ENCODE measurements around the gene VPS33B. TPM values are rescaled to one million over a fixed set of nuclear protein-coding genes. Genes with fewer than 3 reads are reported as not detected.
"Not testable (repeated sequence)": the region's sequence is repeated elsewhere in the genome, so short reads cannot be mapped to it uniquely, and the experiment has no call there.

VPS33B gene
- total RNA-seq, 1 donor, result 6.0 TPM

- H3K4me3 ChIP-seq (ENCODE audit: low read depth, low read length), result no peak overlapping the region
- DNase-seq (ENCODE audit: low read depth), result no peak
- no peak for TF ChIP-seq CTCF (IDR thresholded peaks at IDR 0.05; ENCODE audit: insufficient read depth, low read depth, low read length)
Measured at GRCh38 chr15:91018158-91018557, 4.2 kb downstream of the VPS33B start.

GRCh38 chr15:91017716-91018115 is 4.7 kb downstream of the VPS33B start:
- no peak for TF ChIP-seq CTCF (IDR thresholded peaks at IDR 0.05; ENCODE audit: insufficient read depth, low read depth, low read length)
- DNase-seq (ENCODE audit: low read depth), result no peak
- no peak overlapping the region for H3K4me3 ChIP-seq (ENCODE audit: low read depth, low read length)

- H3K4me3 ChIP-seq (ENCODE audit: low read depth, low read length); DNase-seq (ENCODE audit: low read depth): not testable (repeated sequence)
Measured at GRCh38 chr15:91013701-91014100, 8.7 kb downstream of the VPS33B start.

GRCh38 chr15:91007266-91007665 is 15.1 kb downstream of the VPS33B start:
- DNase-seq (ENCODE audit: low read depth), result no peak
- H3K4me3 ChIP-seq (ENCODE audit: low read depth, low read length), result no peak overlapping the region
- no peak for TF ChIP-seq CTCF (IDR thresholded peaks at IDR 0.05; ENCODE audit: insufficient read depth, low read depth, low read length)

- no peak overlapping the region for H3K4me3 ChIP-seq (ENCODE audit: low read depth, low read length)
- no peak for TF ChIP-seq CTCF (IDR thresholded peaks at IDR 0.05; ENCODE audit: insufficient read depth, low read depth, low read length)
Measured at GRCh38 chr15:91001209-91001608, 21.2 kb downstream of the VPS33B start.

GRCh38 chr15:90998737-90999136 is 23.7 kb downstream of the VPS33B start:
- DNase-seq (ENCODE audit: low read depth), result no peak
- TF ChIP-seq CTCF (IDR thresholded peaks at IDR 0.05; ENCODE audit: insufficient read depth, low read depth, low read length), result no peak
- no peak overlapping the region for H3K4me3 ChIP-seq (ENCODE audit: low read depth, low read length)

More at GRCh38 chr15:91001209-91001608, 21.2 kb downstream of the VPS33B start:
- no peak for DNase-seq (ENCODE audit: low read depth)

- no peak for TF ChIP-seq CTCF (IDR thresholded peaks at IDR 0.05; ENCODE audit: insufficient read depth, low read depth, low read length)
- DNase-seq (ENCODE audit: low read depth), result peak; percentile 99
Measured at GRCh38 chr15:90994417-90995311, 27.7 kb downstream of the VPS33B start, which contains the start of gene PRC1. Gene PRC1 (minus strand): TSS chr15:90994535. CDS start chr15:90994417, 118 bp downstream.

More at GRCh38 chr15:90994417-90995311, 27.7 kb downstream of the VPS33B start, which contains the start of gene PRC1:
- H3K4me3 ChIP-seq (ENCODE audit: low read depth, low read length), result peak within 1 kb of the TSS; percentile 99

Measured in fibroblast of villous mesenchyme (primary cell).